Heart left ventricle (tissue), 13 donors: Measurements from ENCODE around the gene ALK.

Experiments
- POLR2A ChIP-seq, 2 donors: fragments of 450-650 bp; IDR thresholded peaks; one replicate each; pipeline ENCODE4 v1.6.1; 2017; ENCODE audit warnings: antibody characterized with exemption in 2 of 2, mild to moderate bottlenecking in 2 of 2, moderate library complexity in 2 of 2
- TF ChIP-seq, protein P1 (sequence below), 12 donors: fragments of 200-600 bp; sonication (generic) in 4 of 12; IDR thresholded peaks; one replicate each; pipeline versions ENCODE4 v1.5.0 to v1.8.0; 2018 to 2022; ENCODE audit warnings: antibody characterized with exemption in 12 of 12, mild to moderate bottlenecking in 5 of 12
- donor health status: ischemic (EF 13 %, LVEDD 7.1; RV severe dilation, severe dysfunction).
- donor health status: DM: no; HTN: yes; CAD: no.
- donor health status: DM: no; HTN: no; CAD: no.
- donor health status: ischemic (EF 25% LVEDD 6.9; RV normal size, moderate dysfunction).
- donor health status: ischemic (EF 25% LVEDD 5.7; RV mildly dilated, moderate dysfunction).
- donor health status: ischemic (EF 35%, LVEDD 5.7; RV mildly dilated, moderate dysfunction).
- donor health status: nonischemic (EF 11% LVEDD 7.7; RV severe dilation, severe dysfunction).
- donor health status: DM: yes; HTN: yes; CAD: no.
- donor health status: PGD.
- donor health status: ischemic (EF 29% LVEDD 5.4; RV normal size, mild dysfunction).
- donor health status: nonischemic (EF 23%, LVEDD 6.1; RV moderate dilation, normal function).

DNA sequence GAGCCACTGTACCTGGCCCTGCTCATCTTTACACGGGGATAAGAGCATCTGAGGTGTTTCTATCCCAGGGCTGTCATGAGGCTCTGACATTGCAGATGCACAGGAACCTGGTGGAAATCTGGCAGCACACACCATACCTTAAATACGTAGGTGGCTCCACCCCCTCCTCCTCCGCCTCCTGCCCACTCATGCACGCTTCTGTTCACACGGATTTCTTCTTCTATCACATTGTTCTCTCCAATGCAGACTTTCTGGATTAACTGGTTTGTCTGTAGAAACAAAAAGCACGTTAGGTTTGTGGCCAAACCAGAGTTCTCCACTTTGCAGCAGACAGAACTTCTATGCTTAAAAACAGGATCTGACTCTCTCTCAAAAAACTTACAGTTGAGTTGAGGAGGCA is 688.0 kb downstream of the ALK start:
- TF ChIP-seq, protein P1, sequence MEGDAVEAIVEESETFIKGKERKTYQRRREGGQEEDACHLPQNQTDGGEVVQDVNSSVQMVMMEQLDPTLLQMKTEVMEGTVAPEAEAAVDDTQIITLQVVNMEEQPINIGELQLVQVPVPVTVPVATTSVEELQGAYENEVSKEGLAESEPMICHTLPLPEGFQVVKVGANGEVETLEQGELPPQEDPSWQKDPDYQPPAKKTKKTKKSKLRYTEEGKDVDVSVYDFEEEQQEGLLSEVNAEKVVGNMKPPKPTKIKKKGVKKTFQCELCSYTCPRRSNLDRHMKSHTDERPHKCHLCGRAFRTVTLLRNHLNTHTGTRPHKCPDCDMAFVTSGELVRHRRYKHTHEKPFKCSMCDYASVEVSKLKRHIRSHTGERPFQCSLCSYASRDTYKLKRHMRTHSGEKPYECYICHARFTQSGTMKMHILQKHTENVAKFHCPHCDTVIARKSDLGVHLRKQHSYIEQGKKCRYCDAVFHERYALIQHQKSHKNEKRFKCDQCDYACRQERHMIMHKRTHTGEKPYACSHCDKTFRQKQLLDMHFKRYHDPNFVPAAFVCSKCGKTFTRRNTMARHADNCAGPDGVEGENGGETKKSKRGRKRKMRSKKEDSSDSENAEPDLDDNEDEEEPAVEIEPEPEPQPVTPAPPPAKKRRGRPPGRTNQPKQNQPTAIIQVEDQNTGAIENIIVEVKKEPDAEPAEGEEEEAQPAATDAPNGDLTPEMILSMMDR (IDR thresholded peaks at IDR 0.05): no peak
- TF ChIP-seq POLR2A (IDR thresholded peaks at IDR 0.05): no peak
